Esophagus muscularis mucosa (tissue), 4 donors: Measurements from ENCODE around the gene NEB. TPM values are rescaled to one million over a fixed set of nuclear protein-coding genes. Genes with fewer than 3 reads are reported as not detected.

Source experiments
- DNase-seq: peaks from one replicate; pipeline ENCODE4 v3.0.0-alpha.2; 2017; ENCODE audit errors: extremely low spot score
- H3K27ac ChIP-seq, 4 donors: fragments of 200-600 bp; sonication (generic); replicated peaks in 1 of 4; 1 replicate in 3 of 4; 2 replicates in 1 of 4; pipeline ENCODE4 v1.5.1; 2016 to 2019; ENCODE audit warnings: mild to moderate bottlenecking in 1 of 4
- H3K27me3 ChIP-seq, 4 donors: fragments of 200-600 bp; sonication (generic); one replicate each; pipeline versions ENCODE4 v1.5.1 to v1.6.0; 2016 to 2019
- H3K36me3 ChIP-seq, 4 donors: fragments of 200-600 bp; sonication (generic); one replicate each; pipeline ENCODE4 v1.5.1; 2016 to 2019
- H3K4me1 ChIP-seq, 4 donors: fragments of 200-600 bp; sonication (generic); one replicate each; pipeline ENCODE4 v1.5.1; 2016 to 2019
- H3K4me3 ChIP-seq, 4 donors: fragments of 200-600 bp; sonication (generic); 1 replicate in 2 of 4; 2 replicates in 2 of 4; pipeline ENCODE4 v1.5.1; 2016 to 2019; ENCODE audit warnings: mild to moderate bottlenecking in 4 of 4, moderate library complexity in 1 of 4
- H3K9me3 ChIP-seq, 4 donors: fragments of 200-600 bp; sonication (generic); 1 replicate in 3 of 4; 2 replicates in 1 of 4; pipeline ENCODE4 v1.5.1; 2016 to 2019
- CTCF ChIP-seq, 3 experiments: fragments of 200-600 bp in 2 of 3; fragments of 450-650 bp in 1 of 3; sonication (generic) in 2 of 3; IDR thresholded peaks; one replicate each; pipeline ENCODE4 v1.5.1; 2017 to 2019; ENCODE audit warnings: antibody characterized with exemption in 3 of 3, mild to moderate bottlenecking in 2 of 3, moderate library complexity in 1 of 3
- EP300 ChIP-seq: sonication (generic); formaldehyde crosslinking; IDR thresholded peaks from one replicate; pipeline ENCODE4 v1.6.1; 2017; ENCODE audit warnings: antibody characterized with exemption
- POLR2A ChIP-seq: fragments of 450-650 bp; IDR thresholded peaks from one replicate; pipeline ENCODE4 v1.6.1; 2017; ENCODE audit warnings: antibody characterized with exemption, moderate library complexity, mild to moderate bottlenecking, low read depth
- POLR2AphosphoS5 ChIP-seq, 2 donors: sonication (generic); formaldehyde crosslinking; IDR thresholded peaks; one replicate each; pipeline ENCODE4 v1.6.1; 2017; ENCODE audit warnings: antibody characterized with exemption in 2 of 2
- WGBS: methylation state at CpG from one replicate; pipeline ENCODE4 v1.1.5; 2018; 5-methylcytosine and 5-hydroxymethylcytosine counted together
- intact Hi-C: fragments of 100-400 bp; cut with DNase I; formaldehyde crosslinking; loops from one replicate; pipeline ENCODE4 v1.15.1; 2023
- total RNA-seq, 4 donors: library from RNA; depleted of rRNA; stranded (reverse); fragments of >200 nt; gene quantifications; one replicate each; pipeline versions ENCODE4 v1.1.0 to v1.2.1, GENCODE V29; 2016

The NEB gene
- total RNA-seq, 4 donors from 2014 or later, result 0.23 to 0.84 (median 0.54) TPM

GRCh38 chr2:151774506-151774905 lies 40.2 kb upstream of the NEB start:
- no peak for DNase-seq
- Histone ChIP-seq H3K4me3 (no peak overlapping the region), H3K9me3 (no peaks in the 10 kb centered on the region), H3K4me1 (peaks cover 7 to 34% (median 27%) of the 10 kb centered on the region in 4 donors), H3K27me3 (no peaks in the 10 kb centered on the region), H3K27ac (peak overlapping the region in 1 of 4 donors; percentile 44), H3K36me3 (peaks cover 0 to 14% (median 8%) of the 10 kb centered on the region in 4 donors)
- 28% methylated on average over 3 of the region's 3 CpGs for WGBS
- TF ChIP-seq POLR2A (no peak), CTCF (IDR thresholded peaks at IDR 0.05) (no peak), EP300 (no peak), POLR2AphosphoS5 (IDR thresholded peaks at IDR 0.05) (no peak)
- intact Hi-C loops, result no loop called here

GRCh38 chr2:151771599-151772358 lies 37.5 kb upstream of the NEB start:
- DNase-seq, result no peak
- Histone ChIP-seq H3K9me3 (no peaks in the 10 kb centered on the region), H3K27ac (peak overlapping the region; percentile 13 to 72 (median 26)), H3K36me3 (peaks cover 0 to 9% (median 4%) of the 10 kb centered on the region in 4 donors), H3K4me3 (no peak overlapping the region), H3K27me3 (no peaks in the 10 kb centered on the region), H3K4me1 (peaks cover 11 to 37% (median 27%) of the 10 kb centered on the region in 4 donors)
- TF ChIP-seq POLR2A (no peak), POLR2AphosphoS5 (IDR thresholded peaks at IDR 0.05) (peak; percentile 38 to 52)
- 44% methylated on average over 10 of the region's 10 CpGs for WGBS
- intact Hi-C loops, result no loop called here

- no peak for DNase-seq
- H3K9me3 ChIP-seq, result no peaks in the 10 kb centered on the region
- WGBS, result 77% methylated on average over 2 of the region's 2 CpGs
- peak overlapping the region; percentile 13 to 72 (median 26) for H3K27ac ChIP-seq
- H3K27me3 ChIP-seq, result no peaks in the 10 kb centered on the region
- intact Hi-C loops, result no loop called here
- peaks cover 0 to 4% (median 3%) of the 10 kb centered on the region in 4 donors for H3K36me3 ChIP-seq
- TF ChIP-seq CTCF (IDR thresholded peaks at IDR 0.05) (no peak), EP300 (no peak), POLR2A (no peak), POLR2AphosphoS5 (IDR thresholded peaks at IDR 0.05) (no peak)
- H3K4me1 ChIP-seq, result peaks cover 18 to 45% (median 29%) of the 10 kb centered on the region in 4 donors
- H3K4me3 ChIP-seq, result no peak overlapping the region
These were observed 36.7 kb upstream of the NEB start for GRCh38 chr2:151770995-151771394.

GRCh38 chr2:151769606-151770005 lies 35.3 kb upstream of the NEB start:
- no peak overlapping the region for H3K27ac ChIP-seq
- H3K4me3 ChIP-seq, result no peak overlapping the region
- peaks cover 15 to 40% (median 23%) of the 10 kb centered on the region in 4 donors for H3K4me1 ChIP-seq
- 100% methylated on average over 1 of the region's 1 CpG for WGBS
- TF ChIP-seq CTCF (IDR thresholded peaks at IDR 0.05) (no peak), POLR2A (no peak), EP300 (no peak), POLR2AphosphoS5 (IDR thresholded peaks at IDR 0.05) (no peak)
- peaks cover 0 to 2% (median 0%) of the 10 kb centered on the region in 4 donors for H3K36me3 ChIP-seq
- no peaks in the 10 kb centered on the region for H3K27me3 ChIP-seq
- H3K9me3 ChIP-seq, result no peaks in the 10 kb centered on the region
- DNase-seq, result no peak
- intact Hi-C loops, result no loop called here

GRCh38 chr2:151767536-151767935 lies 33.3 kb upstream of the NEB start:
- TF ChIP-seq POLR2A (no peak), CTCF (IDR thresholded peaks at IDR 0.05) (no peak), EP300 (no peak), POLR2AphosphoS5 (IDR thresholded peaks at IDR 0.05) (no peak)
- Histone ChIP-seq H3K4me1 (peaks cover 14 to 27% (median 15%) of the 10 kb centered on the region in 4 donors), H3K27me3 (no peaks in the 10 kb centered on the region), H3K9me3 (no peaks in the 10 kb centered on the region), H3K36me3 (peaks cover 0 to 2% (median 0%) of the 10 kb centered on the region in 4 donors), H3K27ac (no peak overlapping the region), H3K4me3 (no peak overlapping the region)
- intact Hi-C loops, result no loop called here
- 73% methylated on average over 2 of the region's 2 CpGs for WGBS
- no peak for DNase-seq
